CD4-positive, alpha-beta T cell treated with Interleukin-15 for 4 hours (primary cell): ENCODE data around the gene RABEP1.

Source experiments
- DNase-seq: peaks from one replicate; pipeline ENCODE4 v3.0.0-alpha.2; 2020; ENCODE audit warnings: low spot score

Gene RABEP1

GRCh38 chr17:5272322-5272721, 9.8 kb upstream of the RABEP1 start:
- DNase-seq = no peak

- DNase-seq = no peak
Measured at GRCh38 chr17:5282642-5283217, 646 bp downstream of the RABEP1 start.

- DNase-seq = no peak
Measured at GRCh38 chr17:5283571-5284315, 1.7 kb downstream of the RABEP1 start.

- DNase-seq = no peak
Measured at GRCh38 chr17:5284681-5285080, 2.6 kb downstream of the RABEP1 start.

GRCh38 chr17:5286846-5287245, 4.8 kb downstream of the RABEP1 start:
- no peak for DNase-seq

GRCh38 chr17:5291683-5292350, 9.7 kb downstream of the RABEP1 start:
- DNase-seq = no peak

GRCh38 chr17:5297245-5297644, 15.2 kb downstream of the RABEP1 start:
- no peak for DNase-seq

- DNase-seq = no peak
Measured at GRCh38 chr17:5299383-5299782, 17.3 kb downstream of the RABEP1 start.

- DNase-seq = no peak
Measured at GRCh38 chr17:5304636-5305035, 22.6 kb downstream of the RABEP1 start.

GRCh38 chr17:5309851-5310250, 27.8 kb downstream of the RABEP1 start:
- no peak for DNase-seq

- no peak for DNase-seq
Measured at GRCh38 chr17:5325851-5326250, 43.8 kb downstream of the RABEP1 start.

- DNase-seq = peak; percentile 13
Measured at GRCh38 chr17:5329784-5330557, 47.9 kb downstream of the RABEP1 start.

GRCh38 chr17:5330981-5331380, 48.9 kb downstream of the RABEP1 start:
- DNase-seq = no peak

- DNase-seq = no peak
Measured at GRCh38 chr17:5331506-5331905, 49.4 kb downstream of the RABEP1 start.

GRCh38 chr17:5344914-5345313, 62.8 kb downstream of the RABEP1 start:
- DNase-seq = no peak

GRCh38 chr17:5352681-5353289, 70.7 kb downstream of the RABEP1 start:
- no peak for DNase-seq

- no peak for DNase-seq
Measured at GRCh38 chr17:5354310-5354709, 72.2 kb downstream of the RABEP1 start.

GRCh38 chr17:5354886-5355415, 72.9 kb downstream of the RABEP1 start:
- no peak for DNase-seq

- DNase-seq = no peak
Measured at GRCh38 chr17:5355421-5356129, 73.5 kb downstream of the RABEP1 start.

- no peak for DNase-seq
Measured at GRCh38 chr17:5361426-5361825, 79.3 kb downstream of the RABEP1 start.

GRCh38 chr17:5362162-5362811, 80.2 kb downstream of the RABEP1 start:
- no peak for DNase-seq
